GM19452 (cell line): ENCODE data around the gene SMARCAD1.
"Not testable (repeated sequence)": the region's sequence is repeated elsewhere in the genome, so short reads cannot be mapped to it uniquely, and the experiment has no call there.

ENCODE experiments used
- ATAC-seq: cut with Tn5 transposase; IDR thresholded peaks from one replicate; pipeline ENCODE4 v1.9.1; 2021; ENCODE audit not compliant: unreplicated experiment

SMARCAD1 gene

DNA sequence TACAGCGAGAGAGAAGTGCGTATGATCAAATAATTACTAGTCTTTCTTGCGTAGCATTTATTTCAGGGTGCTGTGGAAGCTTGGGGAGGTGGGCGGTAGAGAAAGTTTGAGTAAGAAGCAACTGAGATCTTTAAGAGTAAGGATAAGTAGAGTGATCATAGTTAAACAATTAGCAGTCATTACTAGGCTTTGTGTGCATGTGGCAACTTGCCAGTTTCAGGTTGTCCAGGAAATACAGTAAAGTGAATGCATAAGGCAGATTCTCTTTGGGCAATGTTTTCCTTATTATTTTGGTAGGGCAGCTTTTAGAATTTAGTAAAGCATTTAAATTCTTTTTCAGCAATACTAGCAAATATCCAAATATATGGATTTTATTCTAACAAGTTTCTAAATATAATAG lies 78.0 kb downstream of the SMARCAD1 start:
- no peak for ATAC-seq

DNA sequence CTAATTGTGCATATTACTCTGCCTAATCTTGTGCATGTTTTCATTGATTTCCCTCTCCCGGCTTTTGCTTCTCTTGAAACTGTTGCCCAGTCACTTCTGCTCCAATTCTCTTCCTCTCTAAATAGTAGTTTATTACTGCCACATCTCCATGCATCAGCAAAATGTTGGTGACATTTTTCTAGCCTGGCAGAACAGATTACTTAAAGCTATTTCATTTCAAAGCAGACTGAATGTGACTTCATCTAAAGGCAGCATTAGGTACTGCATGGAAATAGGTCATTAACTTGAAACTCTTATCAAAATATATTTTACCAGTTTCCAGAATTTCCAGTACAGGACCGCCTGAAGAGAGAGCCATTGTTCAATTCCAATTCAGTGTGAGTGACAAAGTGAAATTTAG lies 82.6 kb downstream of the SMARCAD1 start:
- no peak for ATAC-seq

DNA sequence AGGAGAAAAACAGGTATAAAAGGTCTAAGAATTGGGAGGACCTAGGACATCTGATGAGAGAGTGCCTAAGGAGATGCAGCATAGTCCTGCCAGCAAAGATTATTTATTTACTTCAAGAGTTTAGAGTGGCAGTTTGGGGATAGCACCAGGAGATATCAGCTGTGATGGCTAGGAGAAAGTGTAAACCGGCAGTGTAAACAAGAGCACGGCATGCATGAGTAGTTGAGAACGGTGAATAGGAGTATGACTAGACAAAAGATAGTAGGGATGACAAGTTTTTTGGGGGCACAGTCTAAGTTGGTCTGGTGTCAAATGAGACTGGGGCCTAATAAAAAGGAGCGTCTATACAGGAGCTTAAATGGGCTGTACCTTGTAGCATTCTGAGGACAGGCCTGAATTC lies 86.3 kb downstream of the SMARCAD1 start:
- not testable (repeated sequence) for ATAC-seq

DNA sequence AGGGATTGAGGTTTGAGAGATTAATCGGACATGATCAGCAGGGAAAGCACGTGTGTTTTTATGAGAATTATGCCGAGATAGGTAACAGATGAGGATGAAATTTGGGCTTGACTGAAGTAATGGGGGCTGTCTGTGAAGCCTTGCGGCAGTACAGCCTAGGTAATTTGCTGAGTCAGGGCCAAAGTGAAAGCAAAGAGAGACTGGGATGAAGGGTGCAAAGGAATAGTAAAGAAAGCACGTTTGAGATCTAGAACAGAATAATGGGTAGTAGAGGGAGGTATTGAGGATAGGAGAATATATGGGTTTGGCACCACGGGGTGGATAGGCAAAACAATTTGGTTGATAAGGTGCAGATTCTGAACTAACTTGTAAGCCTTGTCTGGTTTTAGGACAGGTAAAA lies 87.8 kb downstream of the SMARCAD1 start:
- not testable (repeated sequence) for ATAC-seq

DNA sequence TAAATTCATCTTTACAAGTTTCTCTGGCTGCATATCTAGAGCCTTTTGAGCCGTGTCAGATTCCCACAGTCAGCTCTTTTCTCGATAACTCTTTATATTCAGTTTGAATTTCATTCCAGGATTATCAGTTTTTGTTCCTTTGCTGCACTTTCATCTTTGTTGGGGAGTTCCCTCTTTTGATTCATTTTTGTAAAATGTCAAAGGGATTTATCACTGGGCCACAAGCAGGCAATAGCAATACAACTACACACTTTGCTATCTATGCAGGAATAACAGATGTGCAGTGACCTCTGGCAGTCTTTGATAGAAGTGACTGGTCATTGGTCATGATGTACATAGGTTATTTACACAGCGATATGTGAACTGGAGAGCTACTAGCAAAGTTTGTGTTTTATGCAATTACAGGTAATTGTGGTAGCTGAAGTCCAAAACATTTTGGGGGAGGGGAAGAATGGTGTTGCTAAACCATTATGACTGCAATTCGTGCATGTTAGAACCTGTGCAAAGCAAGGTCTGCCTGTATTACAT lies 91.1 kb downstream of the SMARCAD1 start:
- no peak for ATAC-seq

DNA sequence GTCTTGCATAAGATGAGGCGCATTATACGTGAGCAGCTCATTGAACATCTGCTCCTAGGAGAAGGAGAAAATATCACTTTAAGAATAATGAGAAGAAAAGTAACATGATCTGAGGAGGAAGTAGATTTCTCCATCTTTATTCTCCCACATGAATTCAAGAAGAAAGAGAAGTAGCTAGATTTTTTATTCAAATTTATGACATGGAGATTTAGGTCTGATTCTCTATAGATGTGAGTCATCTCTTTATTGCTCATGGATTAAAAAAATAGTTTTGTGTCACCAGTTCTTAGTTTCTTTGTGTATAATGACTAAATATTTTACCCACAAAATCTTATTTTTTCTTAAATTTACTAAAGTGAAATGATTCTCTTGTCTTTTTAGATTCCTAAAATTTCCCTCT lies 94.5 kb downstream of the SMARCAD1 start:
- no peak for ATAC-seq

DNA sequence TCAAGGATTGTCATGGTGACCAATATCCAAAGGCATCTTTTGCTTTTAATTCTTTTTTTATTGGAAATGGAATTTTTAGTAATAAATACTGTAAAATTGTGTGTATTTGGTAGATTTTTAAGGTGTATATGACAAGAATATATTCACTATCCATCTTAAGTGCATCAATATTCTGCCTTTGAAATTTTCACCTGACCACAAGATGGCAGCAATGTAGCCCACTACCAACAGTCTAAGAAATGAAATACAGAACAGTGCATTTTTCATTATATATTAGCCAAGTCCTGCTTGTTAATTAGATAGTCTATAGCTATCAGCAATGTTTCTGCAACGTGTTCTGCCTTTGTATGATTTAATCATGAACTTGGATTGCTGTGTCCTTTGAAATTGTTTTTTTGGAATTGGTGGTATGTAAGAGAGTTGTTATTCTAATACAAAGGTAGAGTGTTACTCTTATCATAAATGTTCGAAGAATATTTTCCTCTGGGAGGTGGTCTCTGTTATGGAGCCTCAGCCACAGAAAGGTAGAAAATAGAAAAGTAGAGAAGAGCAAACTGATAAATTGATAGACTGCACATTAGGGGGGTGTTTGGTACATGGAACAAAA lies 96.8 kb downstream of the SMARCAD1 start:
- no peak for ATAC-seq

DNA sequence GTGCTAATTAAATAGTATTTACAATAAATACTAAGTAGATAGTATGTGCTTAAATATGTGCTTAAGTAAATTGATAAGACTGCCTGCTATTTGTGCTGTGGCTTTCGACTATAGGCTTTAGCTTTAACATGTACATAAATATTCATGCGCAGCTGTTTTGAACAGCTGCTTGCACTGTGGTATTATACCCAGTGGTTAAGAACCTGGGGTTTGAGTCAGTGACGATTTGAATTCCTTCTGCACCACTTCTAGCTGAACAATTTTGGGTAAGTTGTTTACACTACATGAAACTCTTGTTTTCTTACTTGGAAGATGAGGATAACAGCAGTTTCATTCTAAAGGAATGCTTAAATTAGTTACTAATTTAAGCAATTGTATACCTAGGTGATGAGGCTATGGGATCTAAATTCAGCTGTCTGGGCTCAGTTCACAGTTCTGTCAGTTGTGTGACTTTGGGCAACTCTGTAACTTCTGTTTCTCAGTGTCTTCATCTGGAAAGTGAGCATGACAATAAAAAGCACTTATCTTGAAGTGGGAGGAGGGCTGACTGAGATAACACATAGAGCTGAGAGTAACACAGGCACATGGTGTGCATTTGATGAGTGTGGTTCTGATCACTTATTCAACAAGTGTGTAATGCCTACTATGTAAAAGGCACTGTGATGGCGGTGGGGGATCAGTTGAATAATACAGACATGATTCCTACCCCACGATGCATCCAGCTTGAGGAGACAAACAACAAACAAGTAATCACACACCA lies 98.0 kb downstream of the SMARCAD1 start:
- ATAC-seq, result no peak

DNA sequence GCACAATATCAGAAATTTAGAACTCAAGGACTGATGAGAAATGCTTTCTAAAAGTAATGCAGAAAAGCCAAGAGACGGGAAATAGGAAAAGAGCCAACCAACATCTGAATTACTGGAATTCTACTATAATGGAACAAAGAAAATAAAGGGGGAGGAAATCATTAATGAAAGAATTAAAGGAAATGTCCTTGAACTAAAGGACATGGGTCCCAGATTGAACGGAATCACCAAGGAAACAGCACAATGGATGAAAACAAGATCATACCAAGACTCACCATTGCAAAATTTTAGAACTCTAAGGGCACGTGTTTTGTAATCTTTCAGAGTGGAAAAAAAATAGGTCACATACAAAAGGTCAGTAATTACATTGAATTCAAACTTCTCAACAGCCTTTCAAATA lies 99.0 kb downstream of the SMARCAD1 start:
- no peak for ATAC-seq

DNA sequence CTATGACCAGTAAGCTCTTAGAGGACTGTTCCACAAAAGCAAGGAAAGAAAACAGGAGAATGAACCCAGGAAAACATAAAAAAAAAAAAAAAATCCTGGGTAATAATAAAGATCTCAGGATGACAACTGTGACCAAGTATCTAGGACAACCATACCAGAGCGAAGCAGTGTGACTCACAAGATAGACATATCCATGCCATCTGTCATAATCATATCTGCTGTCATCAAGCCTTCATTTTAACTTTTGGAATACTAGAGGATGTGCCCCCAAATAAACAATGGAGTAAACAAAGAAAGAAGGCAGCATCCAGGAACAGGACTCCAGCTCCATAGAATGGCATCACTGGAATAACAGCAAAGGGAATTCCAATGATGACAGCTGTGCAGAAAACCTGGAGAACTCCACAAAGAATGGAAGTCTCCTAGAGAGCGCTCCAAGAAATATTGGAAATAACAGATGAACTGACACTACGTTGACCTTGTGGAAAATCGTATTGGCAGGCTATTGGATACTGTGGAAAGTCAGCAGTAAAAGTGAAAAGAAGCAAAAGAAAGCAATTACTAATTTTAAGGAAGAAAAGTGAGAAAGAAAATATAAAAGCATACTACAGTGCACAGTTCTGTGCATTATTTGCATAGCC lies 99.7 kb downstream of the SMARCAD1 start:
- no peak for ATAC-seq

DNA sequence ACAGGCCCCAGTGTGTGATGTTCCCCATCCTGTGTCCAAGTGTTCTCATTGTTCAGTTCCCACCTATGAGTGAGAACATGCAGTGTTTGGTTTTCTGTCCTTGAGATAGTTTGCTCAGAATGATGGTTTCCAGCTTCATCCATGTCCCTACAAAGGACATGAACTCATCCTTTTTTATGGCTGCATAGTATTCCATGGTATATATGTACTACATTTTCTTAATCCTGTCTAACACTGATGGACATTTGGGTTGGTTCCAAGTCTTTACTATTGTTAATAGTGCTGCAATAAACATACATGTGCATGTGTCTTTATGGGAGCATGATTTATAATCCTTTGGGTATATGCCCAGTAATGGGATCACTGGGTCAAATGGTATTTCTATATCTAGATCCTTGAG lies 112.3 kb downstream of the SMARCAD1 start:
- ATAC-seq, result not testable (repeated sequence)

DNA sequence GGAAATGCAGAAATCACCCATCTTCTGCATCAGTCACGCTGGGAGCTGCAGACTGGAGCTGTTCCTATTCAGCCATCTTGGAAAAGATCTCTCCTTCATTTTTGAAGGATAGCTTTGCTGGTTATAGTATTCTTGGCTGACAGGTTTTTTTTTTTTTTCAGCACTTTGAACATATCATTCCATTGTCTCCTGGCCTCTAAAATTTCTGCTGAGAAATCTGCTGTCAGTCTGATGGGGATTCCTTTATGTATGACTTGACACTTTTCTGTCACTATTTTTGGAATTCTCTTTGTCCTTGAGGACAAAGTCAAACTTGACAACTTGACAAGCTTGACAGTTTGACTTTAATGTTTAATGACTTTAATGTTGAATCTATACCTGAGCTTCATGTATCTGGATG lies 118.2 kb downstream of the SMARCAD1 start:
- no peak for ATAC-seq

DNA sequence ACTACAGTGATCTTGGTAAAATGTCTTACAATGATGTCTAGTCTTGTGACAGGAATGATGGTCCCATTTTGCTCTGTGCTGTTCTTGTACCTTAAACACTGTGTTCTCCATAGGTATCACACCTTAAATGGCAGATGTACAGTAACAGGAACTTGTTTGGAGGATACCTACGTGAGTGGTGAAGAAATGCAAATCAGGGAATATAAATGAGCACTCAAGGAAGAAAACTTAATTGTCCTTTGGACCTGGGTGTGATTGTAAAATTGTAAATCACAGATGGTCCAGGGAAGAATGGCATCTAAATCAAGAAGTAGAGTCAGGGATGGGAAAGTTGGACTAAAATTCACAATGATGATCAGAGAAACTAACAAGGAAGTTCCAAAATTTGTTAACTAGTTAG lies 122.3 kb downstream of the SMARCAD1 start:
- ATAC-seq, result no peak

DNA sequence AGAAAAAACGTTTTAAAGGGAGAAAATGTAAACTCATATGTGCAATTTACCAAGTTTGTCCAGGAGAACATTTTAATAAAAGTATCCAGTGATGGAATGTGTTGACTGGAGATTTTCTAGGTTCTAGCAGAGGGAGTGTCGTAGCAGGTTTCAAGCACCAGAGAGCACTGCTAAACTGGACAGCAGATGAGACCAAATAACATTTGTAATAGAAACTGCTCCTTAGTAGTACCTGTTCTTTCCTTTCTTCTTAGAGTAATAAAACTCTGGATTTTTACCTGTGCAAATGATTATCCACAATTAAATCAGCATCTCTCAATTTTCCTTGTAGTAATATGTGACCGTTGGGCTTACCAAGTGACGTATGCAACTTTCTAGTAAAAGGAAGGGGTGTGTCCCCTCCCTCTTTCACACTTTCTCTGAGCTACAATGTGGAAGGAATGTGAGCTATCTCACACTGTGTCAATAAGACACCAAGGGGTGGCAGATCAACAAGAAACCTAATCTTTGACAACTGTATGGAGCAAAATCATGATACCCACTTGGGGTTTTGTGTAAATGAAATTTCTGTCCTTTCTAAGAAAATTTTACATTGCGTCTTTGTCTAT lies 125.4 kb downstream of the SMARCAD1 start:
- no peak for ATAC-seq

DNA sequence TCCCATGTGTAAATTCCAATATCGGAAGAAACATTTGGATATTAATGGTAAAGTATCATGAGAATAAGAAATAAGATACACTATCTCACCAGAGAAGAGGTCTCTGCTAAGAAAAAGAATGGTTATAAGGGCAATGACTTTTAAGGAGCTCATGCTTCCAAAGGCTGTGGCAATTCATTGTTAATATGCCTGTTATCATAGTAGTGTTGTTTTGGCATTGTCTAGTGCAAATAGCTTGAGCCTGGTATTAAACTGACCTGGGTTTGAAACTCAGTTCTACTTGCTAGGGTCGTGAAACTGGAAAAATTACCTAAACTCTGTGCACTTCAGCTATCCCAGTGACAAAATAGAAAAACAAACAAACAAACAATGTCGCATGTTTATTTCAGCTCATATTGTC lies 126.2 kb downstream of the SMARCAD1 start:
- ATAC-seq, result no peak

DNA sequence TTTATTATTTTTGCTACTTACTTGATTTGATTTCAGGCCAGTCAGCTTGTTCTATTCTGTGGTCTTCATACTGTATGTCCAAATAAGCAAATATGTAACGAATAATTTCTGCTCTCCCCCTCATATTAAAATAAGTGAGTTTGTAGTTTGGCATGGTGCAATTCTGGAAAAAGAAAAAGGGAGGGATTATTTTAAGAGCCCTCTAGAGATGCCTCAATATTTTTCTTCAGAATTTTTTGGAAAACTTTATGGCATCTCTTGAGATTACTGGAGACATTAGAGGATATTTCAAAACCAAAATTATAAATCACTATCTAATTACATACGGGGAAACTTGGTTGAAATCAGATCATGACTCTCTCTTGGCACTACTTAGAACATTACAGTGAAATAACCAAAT lies 126.8 kb downstream of the SMARCAD1 start:
- ATAC-seq, result no peak

DNA sequence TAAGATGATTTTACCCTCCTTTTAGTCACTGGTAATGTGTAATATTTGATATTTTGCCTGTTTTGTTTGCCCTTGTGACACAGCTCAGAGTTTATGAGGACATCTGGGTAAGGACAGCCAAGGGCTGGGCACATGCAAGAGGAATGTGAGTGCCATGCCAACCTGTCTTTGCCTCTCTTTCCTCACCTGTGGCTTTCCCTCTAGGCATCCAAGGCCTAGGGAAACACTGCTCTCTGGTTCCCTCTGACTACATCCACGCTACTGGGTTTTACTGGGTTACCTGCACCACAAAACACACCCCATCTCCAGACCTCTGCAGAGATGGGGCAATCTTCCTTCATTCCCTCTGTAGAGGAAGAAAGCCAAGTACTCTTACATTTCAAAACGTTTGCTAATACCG lies 127.3 kb downstream of the SMARCAD1 start:
- no peak for ATAC-seq

DNA sequence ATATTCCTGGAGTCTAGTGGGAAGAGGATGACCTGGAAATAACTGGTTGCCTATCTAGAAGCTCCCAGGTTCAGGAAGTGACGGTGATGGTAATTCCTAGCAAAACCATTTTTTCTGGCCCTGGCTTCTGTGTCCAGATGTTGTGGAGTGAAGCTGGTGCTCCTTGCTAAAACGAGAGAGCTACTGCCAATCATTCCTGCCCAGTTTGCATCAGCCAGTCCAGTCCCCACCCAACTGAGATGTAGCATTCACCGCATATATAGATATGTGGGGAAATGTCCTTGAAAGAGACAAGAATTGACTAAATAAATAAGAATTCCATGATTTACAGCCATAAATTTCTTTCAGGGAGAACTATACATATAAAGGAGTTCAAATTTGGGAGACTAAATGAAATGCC lies 128.6 kb downstream of the SMARCAD1 start:
- ATAC-seq, result no peak

DNA sequence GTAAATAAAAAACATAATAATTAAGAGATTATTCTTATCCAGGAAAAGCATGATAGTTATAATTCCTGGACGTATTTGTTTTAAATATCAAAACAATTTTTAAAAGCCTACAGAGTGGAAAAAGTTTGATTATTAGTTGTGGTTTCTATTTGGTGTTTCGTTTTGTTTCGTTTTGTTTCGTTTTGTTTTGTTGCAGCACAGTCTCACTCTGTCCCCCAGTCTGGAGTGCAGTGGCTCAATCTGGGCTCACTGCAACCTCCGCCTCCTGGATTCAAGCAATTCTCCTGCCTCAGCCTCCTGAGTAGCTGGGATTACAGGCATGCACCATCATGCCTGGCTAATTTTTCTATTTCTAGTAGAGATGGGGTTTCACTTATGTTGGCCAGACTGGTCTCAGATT lies 129.1 kb downstream of the SMARCAD1 start:
- not testable (repeated sequence) for ATAC-seq

DNA sequence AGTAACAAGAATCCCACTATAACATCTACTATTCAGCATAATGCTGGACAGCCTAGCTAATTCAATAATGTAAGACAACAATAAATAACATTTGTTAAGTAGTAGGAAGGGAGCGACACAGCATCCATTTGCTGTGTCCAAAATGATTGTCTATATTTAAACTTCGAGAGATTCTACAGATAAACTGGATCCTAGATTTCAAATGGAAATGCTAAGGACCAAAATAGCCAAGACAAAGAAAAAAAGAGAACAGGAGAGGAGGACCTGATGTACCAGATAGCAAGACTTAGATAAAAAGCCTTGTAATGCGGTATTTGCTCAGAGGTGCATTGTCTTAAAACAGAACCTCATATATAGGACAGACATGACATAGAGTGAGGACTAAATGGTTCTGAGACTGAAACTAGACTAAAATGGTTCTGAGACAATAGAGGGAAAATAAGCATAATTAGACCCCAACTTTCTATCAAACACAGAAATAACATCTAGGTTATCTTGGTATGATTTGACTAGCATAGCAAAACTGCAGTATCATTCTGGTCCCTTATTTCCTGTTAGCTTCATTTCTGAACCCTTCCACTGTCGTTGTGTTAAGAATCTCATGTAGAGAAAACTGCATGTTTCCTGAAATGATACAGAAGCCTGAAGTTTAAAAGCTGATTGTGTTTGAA lies 131.2 kb downstream of the SMARCAD1 start:
- peak; percentile 57 for ATAC-seq

DNA sequence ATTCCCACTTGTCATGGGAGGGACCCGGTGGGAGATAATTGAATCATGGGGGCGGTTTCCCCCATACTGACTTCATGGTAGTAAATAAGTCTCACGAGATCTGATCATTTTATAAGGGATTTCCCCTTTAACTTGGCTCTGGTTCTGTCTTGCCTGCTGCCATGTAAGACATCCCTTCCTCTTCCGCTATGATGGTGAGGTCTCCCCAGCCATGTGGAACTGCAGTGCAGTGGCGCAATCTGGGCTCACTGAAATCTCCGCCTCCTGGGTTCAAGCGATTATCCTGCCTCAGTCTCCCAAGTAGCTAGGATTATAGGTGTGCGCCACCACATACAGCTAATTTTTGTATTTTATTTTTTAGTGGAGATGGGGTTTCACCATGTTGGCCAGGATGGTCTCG lies 132.1 kb downstream of the SMARCAD1 start:
- ATAC-seq, result no peak
